GM19467 (cell line): ENCODE results near the gene F7.
"Not testable (repeated sequence)": the region's sequence is repeated elsewhere in the genome, so short reads cannot be mapped to it uniquely, and the experiment has no call there.

ENCODE experiments used
- ATAC-seq: cut with Tn5 transposase; IDR thresholded peaks from one replicate; pipeline ENCODE4 v1.9.1; 2021; ENCODE audit warnings: mild to moderate bottlenecking, moderate library complexity; ENCODE audit not compliant: unreplicated experiment

Gene F7

DNA sequence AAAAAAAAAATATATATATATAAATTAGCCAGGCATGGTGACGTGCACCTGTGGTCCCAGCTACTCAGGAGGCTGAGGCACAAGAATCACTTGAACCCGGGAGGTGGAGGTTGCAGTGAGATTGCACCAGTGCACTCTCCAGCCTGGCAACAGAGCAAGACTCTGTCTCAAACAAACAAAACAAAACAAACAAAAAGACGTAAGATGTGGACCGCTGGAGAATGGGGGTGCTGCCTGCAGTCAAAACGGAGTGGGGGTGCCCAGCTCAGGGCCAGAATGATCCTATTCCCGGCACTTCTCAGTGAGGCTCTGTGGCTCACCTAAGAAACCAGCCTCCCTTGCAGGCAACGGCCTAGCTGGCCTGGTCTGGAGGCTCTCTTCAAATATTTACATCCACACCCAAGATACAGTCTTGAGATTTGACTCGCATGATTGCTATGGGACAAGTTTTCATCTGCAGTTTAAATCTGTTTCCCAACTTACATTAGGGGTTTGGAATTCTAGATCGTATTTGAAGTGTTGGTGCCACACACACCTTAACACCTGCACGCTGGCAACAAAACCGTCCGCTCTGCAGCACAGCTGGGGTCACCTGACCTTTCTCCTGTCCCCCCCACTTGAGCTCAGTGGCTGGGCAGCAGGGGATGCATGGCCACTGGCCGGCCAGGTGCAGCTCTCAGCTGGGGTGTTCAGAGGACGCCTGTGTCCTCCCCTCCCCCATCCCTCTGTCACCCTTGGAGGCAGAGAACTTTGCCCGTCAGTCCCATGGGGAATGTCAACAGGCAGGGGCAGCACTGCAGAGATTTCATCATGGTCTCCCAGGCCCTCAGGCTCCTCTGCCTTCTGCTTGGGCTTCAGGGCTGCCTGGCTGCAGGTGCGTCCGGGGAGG lies at the start of gene F7:
Gene F7, plus strand, starts transcription at position 760 of the 889 bp plus-strand sequence. Its CDS starts 51 bp downstream, at position 811.
- ATAC-seq: no peak

- no peak for ATAC-seq
Observed at GRCh38 chr13:113057084-113057483, 48.5 kb upstream of the F7 start.

- ATAC-seq: not testable (repeated sequence)
Observed at GRCh38 chr13:113057559-113057958, 48.0 kb upstream of the F7 start.

DNA sequence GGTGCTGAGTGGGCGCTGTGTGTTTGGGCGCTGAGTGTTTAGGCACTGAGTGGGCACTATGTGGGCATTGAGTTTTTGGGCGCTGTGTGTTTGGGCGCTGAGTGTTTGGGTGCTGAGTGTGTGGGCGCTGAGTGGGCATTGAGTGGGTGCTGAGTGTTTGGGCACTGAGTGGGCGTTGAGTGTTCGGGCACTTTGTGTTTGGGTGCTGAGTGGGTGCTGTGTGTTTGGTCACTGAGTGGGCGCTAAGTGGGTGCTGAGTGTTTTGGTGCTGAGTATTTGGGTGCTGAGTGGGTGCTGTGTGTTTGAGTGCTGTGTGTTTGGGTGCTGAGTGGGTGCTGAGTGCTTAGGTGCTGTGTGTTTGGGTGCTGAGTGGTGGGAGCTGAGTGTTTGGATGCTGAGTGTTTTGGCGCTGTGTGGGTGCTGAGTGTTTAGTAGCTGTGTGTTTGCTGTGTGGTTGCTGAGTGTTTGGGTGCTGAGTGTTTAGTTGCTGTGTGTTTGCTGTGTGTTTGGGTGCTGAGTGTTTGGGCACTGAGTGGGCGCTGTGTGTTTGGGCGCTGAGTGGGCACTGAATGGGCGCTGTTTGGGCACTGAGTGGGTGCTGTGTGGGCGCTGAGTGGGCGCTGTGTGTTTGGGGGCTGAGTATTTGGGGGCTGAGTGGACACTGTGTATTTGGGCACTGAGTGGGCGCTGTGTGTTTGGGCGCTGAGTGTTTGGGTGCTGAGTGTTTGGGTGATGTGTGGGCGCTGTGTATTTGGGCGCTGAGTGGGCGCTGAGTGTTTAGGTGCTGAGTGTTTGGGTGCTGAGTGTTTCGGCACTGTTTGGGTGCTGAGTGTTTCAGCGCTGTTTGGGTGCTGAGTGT lies 47.2 kb upstream of the F7 start:
- ATAC-seq: no peak

GRCh38 chr13:113058988-113059850 lies 46.4 kb upstream of the F7 start:
- no peak for ATAC-seq

DNA sequence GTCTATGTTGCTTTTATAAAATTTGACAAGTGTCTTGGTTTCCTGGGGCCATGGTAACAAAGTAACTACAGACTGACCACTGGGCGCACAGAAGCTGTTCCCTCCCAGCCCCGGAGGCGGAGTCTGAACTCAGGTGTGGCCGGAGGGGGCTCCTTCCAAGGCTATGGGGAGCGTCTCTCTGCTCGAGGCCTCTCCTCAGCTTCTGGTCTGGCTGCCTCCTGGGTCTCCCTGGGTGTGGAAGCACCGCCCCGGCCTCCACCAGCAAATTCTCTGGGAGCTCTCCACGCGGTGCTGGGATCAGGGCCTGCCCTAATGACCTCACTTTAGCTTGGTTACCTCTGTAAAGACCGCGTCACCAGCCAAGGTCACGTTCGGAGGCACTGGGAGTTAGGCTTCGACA lies 45.7 kb upstream of the F7 start:
- no peak for ATAC-seq

- no peak for ATAC-seq
Observed at GRCh38 chr13:113060557-113061270, 44.9 kb upstream of the F7 start.

GRCh38 chr13:113061271-113061625 lies 44.3 kb upstream of the F7 start:
- ATAC-seq: no peak

GRCh38 chr13:113061796-113062425 lies 43.7 kb upstream of the F7 start:
- no peak for ATAC-seq

DNA sequence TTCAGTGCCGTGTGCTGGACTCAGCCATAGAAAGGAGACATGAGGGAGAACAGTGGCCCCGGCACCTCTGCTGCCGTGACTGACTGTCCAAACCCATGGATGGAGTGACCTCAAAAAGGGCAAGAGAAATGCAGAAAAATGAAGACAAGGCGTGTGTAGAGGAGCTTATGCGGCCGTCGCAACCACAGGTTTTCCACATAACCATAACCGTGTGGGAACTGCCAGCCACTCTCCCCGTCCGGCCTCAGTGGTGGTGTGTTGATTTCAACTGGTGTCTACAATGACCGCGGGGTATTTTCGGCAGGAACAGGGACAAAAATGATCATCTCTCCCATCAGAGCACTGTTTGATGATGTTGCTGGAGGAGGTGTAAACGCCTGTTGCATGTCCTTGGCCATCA lies 42.9 kb upstream of the F7 start:
- no peak for ATAC-seq

- no peak for ATAC-seq
Observed at GRCh38 chr13:113063091-113063491, 42.5 kb upstream of the F7 start.

DNA sequence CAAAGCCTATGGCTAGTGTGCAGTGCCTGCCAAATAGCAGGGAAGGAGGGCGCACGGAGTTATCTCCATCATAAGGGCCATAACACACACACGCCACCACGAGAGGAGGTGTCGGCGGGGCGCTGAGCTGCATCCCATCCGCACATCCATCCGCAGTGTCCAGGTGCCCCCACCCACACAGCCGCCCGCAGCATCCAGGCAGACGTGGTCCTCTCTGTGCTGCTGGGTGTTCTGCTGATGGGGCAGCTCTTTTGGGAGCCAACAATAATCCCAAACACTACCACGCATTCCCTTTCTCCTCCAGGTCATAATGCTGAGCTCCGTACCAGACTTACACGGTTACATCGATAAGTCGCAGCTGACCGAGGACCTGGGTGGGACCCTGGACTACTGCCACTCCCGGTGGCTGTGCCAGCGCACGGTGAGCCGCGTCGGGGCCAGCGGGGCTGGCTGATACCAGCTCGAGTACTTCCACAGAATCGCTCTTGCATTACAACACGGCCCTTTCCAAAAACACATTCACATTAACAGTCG lies 41.5 kb upstream of the F7 start:
- no peak for ATAC-seq

GRCh38 chr13:113064534-113065405 lies 40.8 kb upstream of the F7 start:
- ATAC-seq: no peak

DNA sequence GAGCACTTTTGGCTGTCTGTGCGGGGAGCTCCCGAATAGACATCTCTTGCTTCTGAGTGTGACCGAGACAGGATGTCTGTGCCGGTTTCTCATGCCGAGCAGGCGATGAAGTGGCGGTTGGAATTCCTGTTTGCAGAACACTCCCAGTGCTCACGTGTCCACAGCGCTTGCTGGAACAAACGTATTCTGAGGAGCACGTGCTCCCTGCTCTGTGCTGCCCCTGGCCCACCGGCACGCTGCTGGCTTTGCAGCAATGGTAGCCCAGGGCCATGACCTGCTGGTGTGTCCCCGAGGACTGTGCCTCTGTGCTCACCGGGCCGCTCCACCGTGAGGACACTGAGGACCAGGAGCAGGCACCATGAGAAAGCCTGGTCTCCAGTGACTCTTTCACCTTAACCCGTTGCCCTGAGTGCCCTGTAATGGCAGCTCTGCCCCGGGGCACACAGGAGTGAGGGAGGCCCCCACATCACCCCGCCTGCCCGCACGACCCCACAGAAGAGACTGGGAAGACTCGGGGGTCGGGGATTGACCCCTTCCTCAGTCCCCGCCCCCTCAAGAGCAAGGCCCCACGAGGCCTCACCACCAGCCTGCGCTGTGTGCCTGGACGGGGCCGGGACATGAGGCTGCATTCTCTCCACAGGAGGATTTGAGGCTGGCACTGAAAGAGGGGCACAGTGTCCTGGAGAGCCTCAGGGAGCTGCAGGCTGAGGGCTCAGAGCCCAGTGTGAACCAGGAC lies 40.0 kb upstream of the F7 start:
- ATAC-seq: no peak

DNA sequence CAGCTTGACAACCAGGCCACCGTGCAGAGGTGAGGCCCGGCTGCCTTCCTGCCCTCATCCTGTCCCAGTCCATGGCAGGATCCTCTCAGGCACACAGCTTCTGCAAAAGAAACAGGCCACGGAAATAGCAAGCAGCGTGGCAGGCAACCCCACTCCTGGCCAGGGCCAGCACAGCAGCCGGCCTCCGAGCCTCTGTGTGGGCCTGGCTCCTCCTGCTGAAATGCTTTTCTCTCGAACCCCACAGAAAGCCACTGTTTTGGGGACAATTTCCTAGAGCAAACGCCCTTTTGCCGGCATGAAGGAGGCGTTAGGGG lies 39.5 kb upstream of the F7 start:
- no peak for ATAC-seq

DNA sequence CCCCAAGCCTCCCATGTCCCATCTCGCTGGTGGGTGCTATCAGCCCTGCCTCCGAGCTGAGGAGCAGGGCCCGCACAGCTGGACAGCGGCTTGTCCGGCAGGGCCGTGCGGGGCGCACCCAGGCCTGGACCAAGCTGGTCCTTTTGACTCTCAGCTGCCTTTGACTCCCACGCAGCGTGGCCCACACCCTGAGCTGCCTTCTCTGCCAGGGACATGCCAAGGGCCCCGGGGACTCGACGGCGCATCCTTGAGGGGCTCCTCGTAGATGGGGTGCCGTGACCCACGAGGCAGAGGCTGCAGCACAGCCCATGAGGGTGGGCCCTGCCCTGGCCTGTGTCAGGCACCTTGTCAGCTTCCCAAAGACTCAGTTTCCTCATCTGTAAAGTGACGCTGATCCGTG lies 38.8 kb upstream of the F7 start:
- ATAC-seq: no peak

GRCh38 chr13:113069861-113070805 lies 35.5 kb upstream of the F7 start:
- ATAC-seq: no peak
